Caco-2 (cell line): ENCODE measurements around the gene MYH15. TPM values are rescaled to one million over a fixed set of nuclear protein-coding genes. Genes with fewer than 3 reads are reported as not detected.

Experiments
- BruUV-seq: library from RNA; stranded (reverse); fragments of 400-500 nt; replicated peaks from 2 replicates; lab custom pipeline; 2021; lab: Mats Ljungman, UMichigan
- CTCF ChIA-PET: fragments of 300-600 bp; sonication (Branson Sonifier 250); formaldehyde crosslinking; loops from one replicate; lab custom pipeline; 2022; ENCODE audit warnings: antibody characterized with exemption; lab: Charles Lee
- POLR2A ChIA-PET: fragments of 300-600 bp; sonication (Branson Sonifier 250); formaldehyde crosslinking; loops from one replicate; lab custom pipeline; 2022; ENCODE audit warnings: antibody characterized with exemption; lab: Charles Lee
- DNase-seq, 2 experiments: peaks; one replicate each; pipeline versions ENCODE4 v3.0.0 to v3.0.0-alpha.2; 2020 to 2022
- H3K27me3 ChIP-seq: replicated peaks from 2 replicates; pipeline ENCODE4 v1.6.0; 2011; ENCODE audit warnings: low read length; ENCODE audit not compliant: control insufficient read depth, insufficient read depth
- H3K36me3 ChIP-seq: 2 replicates; pipeline ENCODE4 v1.5.1; 2011; ENCODE audit warnings: low read length; ENCODE audit not compliant: control insufficient read depth, insufficient read depth
- H3K4me1 ChIP-seq: fragments of 250-450 bp; sonication (Bioruptor Pico); 2 replicates; pipeline ENCODE4 v1.5.1; 2020; ENCODE audit warnings: mild to moderate bottlenecking
- H3K4me3 ChIP-seq: 2 replicates; pipeline ENCODE4 v1.5.1; 2011; ENCODE audit warnings: low read depth, mild to moderate bottlenecking, control low read depth, low read length
- H3K9me3 ChIP-seq: fragments of 250-450 bp; sonication (Bioruptor Pico); 2 replicates; pipeline ENCODE4 v1.5.1; 2020; ENCODE audit warnings: mild to moderate bottlenecking, moderate library complexity
- H3K27ac Mint-ChIP-seq: one replicate; pipeline ENCODE4 v1.8.0; 2022; ENCODE audit warnings: mixed read lengths; ENCODE audit not compliant: unreplicated experiment
- H3K27me3 Mint-ChIP-seq: one replicate; pipeline ENCODE4 v1.8.0; 2022; ENCODE audit warnings: mixed read lengths; ENCODE audit not compliant: insufficient read depth, unreplicated experiment
- H3K36me3 Mint-ChIP-seq: one replicate; pipeline ENCODE4 v1.8.0; 2022; ENCODE audit warnings: mild to moderate bottlenecking, mixed read lengths; ENCODE audit not compliant: insufficient read depth, unreplicated experiment
- H3K4me1 Mint-ChIP-seq: one replicate; pipeline ENCODE4 v1.8.0; 2022; ENCODE audit warnings: low read depth, mixed read lengths; ENCODE audit not compliant: unreplicated experiment
- H3K4me3 Mint-ChIP-seq: one replicate; pipeline ENCODE4 v1.8.0; 2022; ENCODE audit warnings: mild to moderate bottlenecking, moderate library complexity, mixed read lengths; ENCODE audit not compliant: unreplicated experiment
- H3K9me3 Mint-ChIP-seq: one replicate; pipeline ENCODE4 v1.8.0; 2022; ENCODE audit warnings: mixed read lengths; ENCODE audit not compliant: unreplicated experiment
- intact Hi-C: fragments of 100-400 bp; cut with micrococcal nuclease; formaldehyde crosslinking; loops from one replicate; pipeline ENCODE4 v1.10.0; 2022; ENCODE audit not compliant: unreplicated experiment
- total RNA-seq: library from RNA; stranded (reverse); gene quantifications from 2 replicates; pipeline ENCODE4 v1.2.3, GENCODE V29; 2022
- TF ChIP-seq, protein P1 (sequence below), 2 experiments: fragments of 200-600 bp in 1 of 2; IDR thresholded peaks; 1 replicate in 1 of 2; 2 replicates in 1 of 2; pipeline versions ENCODE4 v1.5.1 to v1.8.0; 2011 to 2022; ENCODE audit warnings: antibody characterized with exemption in 1 of 2, control low read depth in 1 of 2, inconsistent platforms in 1 of 2, low read depth in 1 of 2, low read length in 1 of 2, mild to moderate bottlenecking in 1 of 2, moderate library complexity in 1 of 2; ENCODE audit not compliant: insufficient read depth in 1 of 2, severe bottlenecking in 1 of 2, unreplicated experiment in 1 of 2

Gene MYH15
- total RNA-seq, 1 experiment from 2014 or later = 0.25 TPM

DNA sequence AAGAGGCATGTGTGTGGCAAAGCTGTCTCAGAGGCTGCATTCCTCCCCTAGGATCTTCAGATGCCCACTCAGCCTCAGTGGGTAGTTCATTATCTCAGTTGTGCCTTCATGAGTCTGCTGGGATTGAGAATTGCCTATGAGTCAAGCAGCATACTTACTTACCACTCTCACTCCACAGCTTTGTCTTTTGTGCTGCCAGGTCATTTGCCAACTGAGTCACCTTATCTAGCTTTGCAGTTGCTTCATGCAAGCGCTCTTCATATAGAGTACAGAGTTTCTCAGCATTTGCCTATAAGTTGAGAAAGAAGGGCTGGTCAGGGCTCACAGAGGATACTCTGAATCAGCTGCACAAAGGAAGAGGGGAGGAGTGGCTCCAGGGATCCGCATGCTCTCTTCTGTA, 89.5 kb downstream of the MYH15 start:
- Mint-ChIP-seq H3K4me3 (no peak overlapping the region), H3K27me3 (no peaks in the 10 kb centered on the region), H3K9me3 (no peaks in the 10 kb centered on the region), H3K36me3 (no peaks in the 10 kb centered on the region), H3K27ac (no peak overlapping the region), H3K4me1 (peaks cover 13% of the 10 kb centered on the region)
- no peak overlapping the region for H3K4me3 ChIP-seq
- intact Hi-C loops = no loop called here
- TF ChIP-seq, protein P1, sequence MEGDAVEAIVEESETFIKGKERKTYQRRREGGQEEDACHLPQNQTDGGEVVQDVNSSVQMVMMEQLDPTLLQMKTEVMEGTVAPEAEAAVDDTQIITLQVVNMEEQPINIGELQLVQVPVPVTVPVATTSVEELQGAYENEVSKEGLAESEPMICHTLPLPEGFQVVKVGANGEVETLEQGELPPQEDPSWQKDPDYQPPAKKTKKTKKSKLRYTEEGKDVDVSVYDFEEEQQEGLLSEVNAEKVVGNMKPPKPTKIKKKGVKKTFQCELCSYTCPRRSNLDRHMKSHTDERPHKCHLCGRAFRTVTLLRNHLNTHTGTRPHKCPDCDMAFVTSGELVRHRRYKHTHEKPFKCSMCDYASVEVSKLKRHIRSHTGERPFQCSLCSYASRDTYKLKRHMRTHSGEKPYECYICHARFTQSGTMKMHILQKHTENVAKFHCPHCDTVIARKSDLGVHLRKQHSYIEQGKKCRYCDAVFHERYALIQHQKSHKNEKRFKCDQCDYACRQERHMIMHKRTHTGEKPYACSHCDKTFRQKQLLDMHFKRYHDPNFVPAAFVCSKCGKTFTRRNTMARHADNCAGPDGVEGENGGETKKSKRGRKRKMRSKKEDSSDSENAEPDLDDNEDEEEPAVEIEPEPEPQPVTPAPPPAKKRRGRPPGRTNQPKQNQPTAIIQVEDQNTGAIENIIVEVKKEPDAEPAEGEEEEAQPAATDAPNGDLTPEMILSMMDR (IDR thresholded peaks at IDR 0.05; ENCODE audit: insufficient read depth in 1 of 2, low read depth in 1 of 2, low read length in 1 of 2, severe bottlenecking in 1 of 2, unreplicated experiment in 1 of 2) = no peak
- ChIA-PET POLR2A (no interaction called here), CTCF (no interaction called here)
- no peak for DNase-seq
- no peaks in the 10 kb centered on the region for H3K27me3 ChIP-seq
- no TSS peak for BruUV-seq
- H3K9me3 ChIP-seq = no peaks in the 10 kb centered on the region
- peaks cover 11% of the 10 kb centered on the region for H3K4me1 ChIP-seq
- no peaks in the 10 kb centered on the region for H3K36me3 ChIP-seq

- H3K27me3 ChIP-seq = no peaks in the 10 kb centered on the region
- no peaks in the 10 kb centered on the region for H3K9me3 Mint-ChIP-seq
Observed at GRCh38 chr3:108416111-108416869, 94.1 kb downstream of the MYH15 start.

GRCh38 chr3:108415661-108416060, 94.7 kb downstream of the MYH15 start:
- Histone ChIP-seq H3K27me3 (no peaks in the 10 kb centered on the region), H3K4me1 (no peaks in the 10 kb centered on the region), H3K9me3 (no peaks in the 10 kb centered on the region), H3K36me3 (no peaks in the 10 kb centered on the region), H3K4me3 (no peak overlapping the region)
- CTCF ChIA-PET = no interaction called here
- POLR2A ChIA-PET = no interaction called here
- Mint-ChIP-seq H3K9me3 (no peaks in the 10 kb centered on the region), H3K36me3 (no peaks in the 10 kb centered on the region), H3K4me3 (no peak overlapping the region), H3K4me1 (no peaks in the 10 kb centered on the region), H3K27ac (no peak overlapping the region), H3K27me3 (no peaks in the 10 kb centered on the region)
- intact Hi-C loops = no loop called here
- TF ChIP-seq, protein P1 (IDR thresholded peaks at IDR 0.05; ENCODE audit: insufficient read depth in 1 of 2, low read depth in 1 of 2, low read length in 1 of 2, severe bottlenecking in 1 of 2, unreplicated experiment in 1 of 2) = no peak
- BruUV-seq = no TSS peak
- no peak for DNase-seq

More at GRCh38 chr3:108416111-108416869, 94.1 kb downstream of the MYH15 start:
- ChIA-PET POLR2A (no interaction called here), CTCF (no interaction called here)
- Histone ChIP-seq H3K4me1 (no peaks in the 10 kb centered on the region), H3K4me3 (no peak overlapping the region), H3K36me3 (no peaks in the 10 kb centered on the region), H3K9me3 (no peaks in the 10 kb centered on the region)
- DNase-seq = no peak
- Mint-ChIP-seq H3K27me3 (no peaks in the 10 kb centered on the region), H3K36me3 (no peaks in the 10 kb centered on the region), H3K4me1 (no peaks in the 10 kb centered on the region), H3K27ac (no peak overlapping the region), H3K4me3 (no peak overlapping the region)
- TF ChIP-seq, protein P1 (IDR thresholded peaks at IDR 0.05; ENCODE audit: insufficient read depth in 1 of 2, low read depth in 1 of 2, low read length in 1 of 2, severe bottlenecking in 1 of 2, unreplicated experiment in 1 of 2) = no peak
- BruUV-seq = no TSS peak
- intact Hi-C loops = no loop called here
